VCaP (cell line): ENCODE data around the gene AZU1.

Source experiments
- H3K27ac ChIP-seq: fragments of 450-650 bp; 2 replicates; pipeline ENCODE4 v1.5.1; 2017
- TF ChIP-seq, protein P1 (sequence below): fragments of 450-650 bp; conservative IDR thresholded peaks from 2 replicates; pipeline ENCODE4 v1.5.1; 2017; ENCODE audit warnings: mild to moderate bottlenecking, moderate library complexity

Gene AZU1

DNA sequence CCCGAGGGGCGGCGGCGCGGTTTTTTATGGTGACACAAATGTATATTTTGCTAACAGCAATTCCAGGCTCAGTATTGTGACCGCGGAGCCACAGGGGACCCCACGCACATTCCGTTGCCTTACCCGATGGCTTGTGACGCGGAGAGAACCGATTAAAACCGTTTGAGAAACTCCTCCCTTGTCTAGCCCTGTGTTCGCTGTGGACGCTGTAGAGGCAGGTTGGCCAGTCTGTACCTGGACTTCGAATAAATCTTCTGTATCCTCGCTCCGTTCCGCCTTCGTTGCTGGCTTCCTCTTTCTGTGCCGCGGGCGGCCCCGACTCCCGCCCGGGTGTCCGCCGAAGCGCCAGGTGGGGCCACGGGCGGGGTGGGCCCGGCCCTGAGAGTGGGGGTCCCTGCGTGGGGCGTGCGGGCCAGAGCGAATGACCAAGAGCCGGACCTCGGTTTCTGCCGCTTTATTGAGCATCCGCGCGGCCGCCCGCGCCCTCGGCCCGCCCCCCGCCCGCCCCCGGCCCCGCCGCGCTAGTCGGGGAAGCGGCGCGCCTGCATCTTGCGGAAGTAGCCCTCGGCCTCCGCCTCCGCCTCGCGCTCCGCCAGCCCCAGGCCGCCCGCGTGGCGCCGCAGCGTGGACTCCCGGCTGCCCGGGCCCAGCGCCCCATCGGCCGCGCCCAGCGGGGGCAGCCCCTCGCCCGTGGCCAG lies 15.4 kb upstream of the AZU1 start:
- TF ChIP-seq, protein P1, sequence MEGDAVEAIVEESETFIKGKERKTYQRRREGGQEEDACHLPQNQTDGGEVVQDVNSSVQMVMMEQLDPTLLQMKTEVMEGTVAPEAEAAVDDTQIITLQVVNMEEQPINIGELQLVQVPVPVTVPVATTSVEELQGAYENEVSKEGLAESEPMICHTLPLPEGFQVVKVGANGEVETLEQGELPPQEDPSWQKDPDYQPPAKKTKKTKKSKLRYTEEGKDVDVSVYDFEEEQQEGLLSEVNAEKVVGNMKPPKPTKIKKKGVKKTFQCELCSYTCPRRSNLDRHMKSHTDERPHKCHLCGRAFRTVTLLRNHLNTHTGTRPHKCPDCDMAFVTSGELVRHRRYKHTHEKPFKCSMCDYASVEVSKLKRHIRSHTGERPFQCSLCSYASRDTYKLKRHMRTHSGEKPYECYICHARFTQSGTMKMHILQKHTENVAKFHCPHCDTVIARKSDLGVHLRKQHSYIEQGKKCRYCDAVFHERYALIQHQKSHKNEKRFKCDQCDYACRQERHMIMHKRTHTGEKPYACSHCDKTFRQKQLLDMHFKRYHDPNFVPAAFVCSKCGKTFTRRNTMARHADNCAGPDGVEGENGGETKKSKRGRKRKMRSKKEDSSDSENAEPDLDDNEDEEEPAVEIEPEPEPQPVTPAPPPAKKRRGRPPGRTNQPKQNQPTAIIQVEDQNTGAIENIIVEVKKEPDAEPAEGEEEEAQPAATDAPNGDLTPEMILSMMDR, result no peak
- no peak overlapping the region for H3K27ac ChIP-seq

DNA sequence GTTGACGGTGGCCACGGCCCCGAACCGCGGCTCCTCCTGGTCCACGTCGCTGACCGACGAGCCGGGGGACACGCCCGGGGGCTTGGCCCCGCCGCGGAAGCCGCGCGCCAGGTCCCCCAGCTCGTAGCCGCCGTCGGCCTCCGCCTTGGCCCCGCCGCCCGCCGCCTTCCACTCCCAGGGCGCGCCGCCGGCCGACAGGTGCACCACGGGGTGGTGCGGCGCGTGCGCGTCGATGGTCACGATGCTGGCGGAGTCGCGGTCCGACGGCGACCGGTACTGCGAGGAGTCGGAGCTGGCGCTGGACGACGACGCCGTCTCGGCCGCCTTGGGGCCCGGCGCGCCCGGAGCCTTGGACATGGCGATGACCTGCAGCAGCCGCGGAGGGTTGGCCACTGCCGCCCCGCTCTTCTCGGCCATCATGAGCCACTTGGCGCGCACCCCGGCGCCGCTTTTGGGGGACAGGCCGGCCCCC lies 14.9 kb upstream of the AZU1 start:
- TF ChIP-seq, protein P1, result no peak
- H3K27ac ChIP-seq, result no peak overlapping the region

DNA sequence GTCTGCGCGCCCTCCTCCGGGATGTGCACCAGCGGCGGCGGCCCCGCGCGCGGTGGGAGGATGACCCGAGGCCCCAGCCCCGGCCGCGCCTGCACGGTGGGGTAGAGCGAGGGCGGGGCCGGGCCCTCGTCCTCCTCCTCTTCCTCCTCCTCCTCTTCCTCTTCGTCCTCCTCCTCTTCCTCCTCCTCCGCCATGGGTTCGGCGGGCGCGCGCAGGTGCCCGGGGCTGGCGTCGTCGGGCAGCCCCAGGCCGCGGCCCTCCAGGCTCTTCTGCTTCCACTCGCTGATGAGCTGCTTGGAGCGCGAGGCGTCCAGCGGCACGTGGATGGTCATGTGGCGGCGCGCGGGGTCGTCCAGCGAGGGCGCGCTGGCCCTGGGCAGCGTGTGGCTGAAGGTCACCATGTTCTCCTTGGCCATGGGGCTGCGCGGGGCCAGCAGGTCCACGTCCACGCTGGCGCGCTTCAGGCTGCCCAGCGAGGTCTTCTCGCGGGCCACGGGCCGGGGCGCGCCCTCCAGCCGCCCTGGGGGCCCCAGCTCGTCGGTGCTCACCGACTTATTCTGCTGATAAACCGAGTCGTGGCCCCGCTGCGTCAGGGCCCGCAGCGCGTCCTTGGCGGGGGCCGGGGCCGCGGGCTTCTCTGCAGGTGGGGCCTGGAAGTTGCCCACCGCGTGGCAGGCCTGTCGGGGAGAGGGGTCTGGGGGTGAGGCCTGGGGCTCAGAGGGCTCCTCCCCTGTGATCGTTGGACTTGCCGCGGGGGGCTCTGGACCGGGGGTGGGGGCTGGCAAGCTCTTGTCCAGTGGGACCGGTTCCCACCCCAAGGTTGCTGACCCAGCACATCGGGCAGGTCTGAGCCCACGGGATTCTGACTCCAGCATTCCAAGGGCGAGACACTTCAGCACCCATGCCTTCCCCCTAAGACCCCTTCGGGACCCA lies 14.2 kb upstream of the AZU1 start:
- TF ChIP-seq, protein P1, result no peak
- H3K27ac ChIP-seq, result no peak overlapping the region

DNA sequence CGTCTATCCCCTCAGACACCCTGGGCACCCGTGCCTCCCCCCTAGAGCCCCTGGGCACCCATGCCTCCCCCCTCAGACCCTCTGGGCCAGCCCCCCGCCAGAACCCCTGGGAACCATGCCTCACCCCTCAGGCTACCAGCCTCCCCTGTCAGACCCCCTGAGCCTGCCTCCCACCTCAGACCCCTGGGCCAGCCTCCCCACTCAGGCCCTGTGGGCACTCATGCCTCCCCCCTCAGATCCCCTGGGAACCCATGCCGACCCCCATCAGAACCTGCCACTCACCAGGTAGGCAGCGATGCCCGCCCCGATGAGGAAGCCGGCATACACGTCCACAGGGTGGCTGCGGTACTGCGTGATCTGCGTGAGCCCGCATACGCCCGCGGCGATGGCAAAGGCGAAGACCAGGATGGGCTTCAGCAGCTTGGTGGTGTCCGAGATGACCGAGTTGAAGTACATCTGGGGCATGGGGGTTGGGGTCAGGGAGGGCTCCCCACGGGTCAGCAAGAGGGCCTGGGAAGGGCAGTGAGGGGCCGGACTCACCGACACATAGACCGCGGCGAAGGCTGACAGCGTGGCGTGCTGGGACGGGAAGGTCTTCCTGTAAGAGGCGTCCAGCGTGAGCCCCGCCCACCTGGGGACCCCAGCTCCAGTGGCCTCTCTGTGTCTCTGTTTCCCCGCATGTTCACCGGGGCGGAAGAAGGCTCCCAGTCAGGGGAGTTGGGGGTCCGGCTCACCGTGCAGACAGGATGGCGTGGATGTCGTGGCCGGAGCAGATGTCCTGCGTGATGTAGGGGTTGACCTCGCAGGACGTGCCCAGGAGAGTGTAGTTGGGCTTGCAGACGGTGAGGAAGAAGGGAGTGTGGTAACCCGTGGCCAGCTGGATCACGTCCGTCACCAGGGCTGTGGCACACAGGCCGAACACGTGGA lies 13.2 kb upstream of the AZU1 start:
- no peak overlapping the region for H3K27ac ChIP-seq
- TF ChIP-seq, protein P1, result no peak

DNA sequence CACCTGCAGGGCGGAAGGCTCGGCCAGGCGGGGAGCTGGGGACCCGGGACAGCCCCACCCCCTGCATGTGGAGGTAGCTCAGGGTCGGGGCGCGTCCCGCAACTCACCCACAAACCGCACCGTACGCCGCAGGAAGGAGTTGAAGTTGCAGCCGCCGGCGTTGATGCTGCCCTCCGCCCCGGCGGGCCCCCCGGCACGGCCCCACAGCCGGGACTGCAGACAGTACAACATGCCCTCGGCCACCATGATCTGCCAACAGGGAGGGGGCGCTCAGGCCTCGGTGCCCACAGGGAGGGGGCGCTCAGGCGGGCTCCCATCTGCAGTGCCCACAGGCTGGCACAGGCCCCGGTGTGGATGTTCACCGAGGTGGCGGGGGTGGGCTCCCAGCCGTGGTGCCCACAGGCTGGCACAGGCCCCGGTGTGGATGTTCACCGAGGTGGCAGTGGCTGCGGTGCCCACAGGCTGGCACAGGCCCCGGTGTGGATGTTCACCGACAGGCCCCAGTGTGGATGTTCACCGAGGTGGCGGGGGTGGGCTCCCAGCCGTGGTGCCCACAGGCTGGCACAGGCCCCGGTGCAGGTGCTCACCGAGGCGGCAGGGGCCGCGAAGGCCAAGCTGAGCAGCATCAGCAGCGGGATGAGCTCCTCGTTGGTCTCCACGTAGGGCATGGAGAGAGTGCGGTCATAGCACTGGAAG lies 12.4 kb upstream of the AZU1 start:
- TF ChIP-seq, protein P1, result no peak

DNA sequence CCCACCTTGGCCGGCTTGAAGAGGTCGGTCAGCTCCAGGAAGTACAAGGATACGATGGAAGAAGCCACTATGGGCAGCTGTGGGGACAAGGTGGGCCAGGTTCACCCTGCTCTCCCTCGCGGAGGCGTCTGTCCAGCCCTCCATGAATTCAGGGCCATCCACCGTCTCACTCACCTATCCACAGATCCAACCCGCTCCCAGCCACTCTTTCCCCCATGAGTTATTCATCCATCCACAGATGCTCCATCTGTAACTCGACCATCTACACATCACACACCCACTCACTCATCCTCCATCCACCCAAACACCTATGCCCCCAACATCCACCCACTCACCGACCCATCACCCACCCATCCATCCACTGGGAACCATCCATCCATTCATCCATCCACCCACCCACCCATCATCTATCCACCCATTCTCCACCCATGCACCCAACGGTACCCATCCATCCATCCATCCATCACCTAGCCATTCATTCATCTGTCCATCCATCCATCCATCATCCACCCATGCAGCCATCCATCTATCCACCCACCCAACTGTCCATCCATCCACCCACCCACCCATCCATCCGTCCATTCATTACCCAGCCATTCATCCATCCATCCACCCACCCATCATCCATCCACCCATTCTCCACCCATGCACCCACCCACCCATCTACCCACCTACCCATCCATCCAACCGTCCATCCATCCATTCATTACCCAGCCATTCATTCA lies 11.7 kb upstream of the AZU1 start:
- H3K27ac ChIP-seq, result no peak overlapping the region
- TF ChIP-seq, protein P1, result no peak

More for the DNA sequence above, 12.4 kb upstream of the AZU1 start:
- H3K27ac ChIP-seq, result no peak overlapping the region
